ENCODE results near the gene WDR70.

WDR70 gene

DNA sequence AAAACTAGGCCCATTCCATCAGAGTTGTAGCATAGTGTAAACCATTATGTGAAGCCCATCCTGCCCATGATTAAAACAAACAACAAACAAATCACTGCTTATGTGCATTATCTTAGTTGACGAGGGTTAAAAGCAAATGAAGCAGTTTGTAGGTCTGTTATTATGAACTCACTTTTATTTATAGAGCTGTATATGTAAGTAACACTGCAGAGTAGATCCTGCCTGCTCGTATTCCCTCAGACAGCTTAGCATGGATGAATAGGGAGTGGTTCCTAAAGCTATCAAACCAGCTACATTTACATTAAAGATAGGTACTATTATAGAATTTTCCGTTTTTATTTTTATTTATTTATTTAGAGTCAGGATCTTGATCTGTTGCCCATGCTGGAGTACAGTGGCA lies 348.1 kb downstream of the WDR70 start:
- no peak for DNase-seq

DNA sequence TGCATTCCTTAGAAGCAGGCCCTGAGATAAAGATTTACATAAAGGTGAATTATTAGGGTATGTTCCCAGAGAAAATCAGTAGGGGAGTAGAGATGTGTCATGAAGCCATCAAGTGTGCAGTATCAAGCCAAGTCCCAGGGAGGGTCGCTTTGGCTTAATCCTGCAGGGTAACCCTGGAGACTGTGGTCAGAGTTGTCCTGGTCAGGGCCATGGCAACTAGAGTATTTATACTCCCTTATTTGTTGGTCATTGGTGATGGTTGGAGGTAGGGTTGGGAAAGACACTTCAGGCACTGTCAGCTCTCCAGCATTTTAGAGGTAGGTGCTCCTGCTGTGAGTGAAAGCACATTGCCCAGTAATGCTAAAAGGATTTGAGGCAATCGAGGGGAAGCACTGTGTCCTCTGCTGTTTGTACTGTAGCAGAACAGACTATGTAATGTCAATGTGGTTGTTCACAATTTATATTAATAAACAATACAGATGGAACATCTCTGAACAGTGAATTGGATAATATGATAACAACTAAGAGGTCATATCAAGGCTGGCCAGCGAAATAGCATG lies 351.9 kb downstream of the WDR70 start:
- DNase-seq: no peak

DNA sequence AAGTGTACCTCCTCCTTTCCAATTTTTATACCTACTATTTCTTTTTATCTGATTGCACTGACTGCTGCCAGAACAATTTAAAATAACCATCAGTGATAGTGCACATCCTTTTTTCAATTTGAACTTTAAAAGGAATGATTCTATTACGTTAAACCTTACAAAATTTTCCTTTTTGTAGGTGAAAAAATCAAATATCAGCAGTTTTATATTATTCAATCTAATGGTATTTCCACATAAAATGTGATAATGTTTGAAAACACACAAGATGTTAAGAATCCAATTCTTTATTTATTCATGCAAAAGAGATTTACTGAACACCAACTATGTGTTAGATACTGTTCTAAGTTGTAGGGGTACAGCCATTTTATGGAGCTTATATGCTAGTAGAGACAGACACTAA lies 355.0 kb downstream of the WDR70 start:
- DNase-seq: no peak

DNA sequence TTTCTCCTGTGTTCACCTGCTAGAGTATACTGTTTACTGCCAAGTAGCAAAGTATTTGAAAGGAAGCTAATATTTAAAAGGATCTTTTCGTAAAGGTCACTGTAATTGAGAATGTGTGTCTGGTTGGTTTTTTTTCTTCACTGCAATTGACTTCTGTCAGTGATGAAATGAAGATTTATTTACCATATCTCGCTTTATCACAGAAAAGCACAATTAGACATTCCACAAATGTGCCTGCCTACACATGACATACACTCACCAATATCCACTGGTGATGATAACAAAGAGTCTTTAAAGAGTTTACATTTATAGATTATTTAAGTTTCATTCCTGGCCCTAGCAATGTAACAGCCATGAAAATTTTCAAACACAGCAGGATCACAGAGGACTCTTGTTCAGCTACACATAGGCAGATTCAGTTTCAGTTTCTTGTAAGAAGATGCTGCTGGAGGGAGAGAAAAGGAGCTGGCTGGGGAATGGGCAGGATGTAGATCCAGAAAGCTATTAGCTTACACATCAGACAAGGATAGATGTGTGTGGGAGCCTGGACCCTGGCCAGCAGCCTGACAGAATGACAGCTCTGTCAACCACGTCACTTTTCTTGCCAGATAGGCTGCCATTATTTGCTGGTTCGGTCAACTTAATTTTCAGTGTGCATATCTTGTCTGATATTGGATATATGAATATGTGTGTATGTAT lies 356.7 kb downstream of the WDR70 start:
- DNase-seq: no peak

DNA sequence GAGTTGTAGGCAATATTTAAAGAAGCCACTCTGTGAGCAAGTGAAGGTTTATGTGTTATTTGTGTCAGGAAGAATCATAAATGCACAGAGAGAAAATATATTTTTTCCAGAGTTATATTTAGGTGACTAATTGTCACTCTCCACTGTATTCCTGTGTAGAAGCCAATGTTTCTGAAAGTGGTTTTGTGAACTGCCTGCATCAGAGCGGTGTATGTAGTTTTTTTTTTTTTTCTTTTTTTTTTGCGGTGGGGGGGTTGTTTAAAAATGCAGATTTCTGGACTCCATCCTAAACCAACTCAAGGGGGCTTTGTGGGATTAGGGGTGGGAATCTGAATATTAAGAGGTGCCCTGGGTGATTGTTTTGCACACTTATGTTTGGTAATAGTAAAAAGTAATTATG lies 357.3 kb downstream of the WDR70 start:
- no peak for DNase-seq

DNA sequence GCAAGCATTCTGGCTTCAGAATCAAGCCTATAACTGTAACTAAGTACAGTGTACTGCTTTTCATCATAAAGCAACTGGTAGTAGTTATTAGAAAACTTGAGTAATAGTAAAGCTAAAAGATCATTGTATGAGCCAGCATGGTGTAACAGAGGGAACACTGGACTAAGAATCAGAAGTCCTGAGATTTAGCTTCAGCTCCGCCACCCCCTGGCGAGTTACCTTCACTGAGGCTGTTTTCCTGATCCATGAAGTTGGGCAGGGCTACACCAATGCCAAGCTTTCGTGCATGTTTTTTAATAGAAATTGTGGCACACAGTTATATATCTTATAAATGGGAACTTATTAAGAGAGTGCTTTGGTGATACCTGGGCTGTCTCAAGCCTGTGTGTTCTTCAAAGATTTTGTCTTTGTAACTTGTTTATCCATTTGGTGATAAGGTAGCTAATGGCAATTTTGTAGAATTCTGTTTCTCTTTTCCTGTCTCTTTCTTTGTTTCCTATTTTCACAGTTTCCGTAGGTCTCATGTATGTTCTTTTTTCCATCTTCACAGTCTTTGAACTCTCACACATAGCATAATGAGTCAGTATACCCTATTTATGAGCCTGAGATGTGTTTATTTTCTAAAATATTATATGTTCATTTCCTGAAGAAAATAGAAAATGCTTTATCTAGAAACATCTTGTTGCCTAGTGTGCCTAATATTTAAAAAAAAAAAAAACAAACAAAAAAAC lies 358.4 kb downstream of the WDR70 start:
- no peak for DNase-seq

DNA sequence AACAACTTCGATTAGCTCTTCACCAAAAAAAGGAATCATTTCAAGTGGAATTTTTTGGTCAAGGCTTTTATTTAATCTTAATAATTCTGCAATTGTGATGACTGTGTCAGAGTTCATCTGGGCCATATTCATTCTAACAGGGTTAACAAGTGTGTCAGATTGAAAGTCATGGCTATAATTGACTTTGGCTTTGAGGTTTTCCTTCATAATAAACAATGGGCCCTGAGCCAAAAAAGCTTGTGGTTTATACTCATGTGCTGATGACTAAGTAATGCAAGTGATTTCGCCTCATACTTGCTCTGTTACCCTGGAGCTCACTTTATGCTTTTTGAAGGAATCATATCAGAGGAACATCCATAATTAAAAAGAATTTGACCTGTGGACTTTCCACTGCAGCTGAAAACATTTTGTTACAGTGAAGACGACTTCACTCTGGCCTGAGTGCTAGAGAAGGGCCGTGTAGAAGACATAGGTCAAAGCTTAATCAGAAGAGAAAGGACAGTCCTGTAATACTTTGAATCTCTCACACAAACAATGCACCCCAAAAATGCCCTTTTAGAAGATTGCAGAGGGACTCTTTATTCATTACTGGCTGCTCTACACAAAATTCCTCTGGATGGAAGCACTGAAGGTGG lies 359.1 kb downstream of the WDR70 start:
- DNase-seq: no peak

DNA sequence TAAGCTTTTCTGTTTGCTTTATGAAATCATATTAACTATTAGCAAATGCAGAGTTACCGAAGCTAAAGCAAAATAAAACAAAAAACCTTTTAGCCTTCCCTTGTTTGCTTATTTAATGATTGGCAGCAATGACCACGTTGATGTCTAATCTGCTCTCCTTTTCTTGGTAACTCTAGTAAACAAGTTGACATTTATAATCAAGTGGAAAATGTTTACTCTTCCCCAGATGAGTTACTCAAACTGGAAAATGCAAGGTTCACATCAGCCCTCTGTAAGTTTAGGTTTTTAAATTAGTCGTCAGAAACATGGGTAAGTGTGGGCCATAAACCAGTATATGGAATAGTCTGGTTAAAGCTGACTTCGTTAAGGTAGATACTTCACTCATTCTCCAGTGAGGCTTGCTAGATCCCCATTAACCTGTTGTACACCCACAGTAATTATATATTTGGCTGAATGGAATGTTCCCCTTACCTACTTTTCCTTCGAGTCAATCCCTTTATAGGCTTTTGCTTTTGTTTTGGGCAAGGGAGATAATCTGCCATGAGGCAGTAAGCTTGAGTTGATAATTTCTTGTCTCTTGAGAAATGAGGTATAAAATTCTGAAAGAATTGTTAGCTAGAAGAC lies 359.9 kb downstream of the WDR70 start:
- DNase-seq: no peak

DNA sequence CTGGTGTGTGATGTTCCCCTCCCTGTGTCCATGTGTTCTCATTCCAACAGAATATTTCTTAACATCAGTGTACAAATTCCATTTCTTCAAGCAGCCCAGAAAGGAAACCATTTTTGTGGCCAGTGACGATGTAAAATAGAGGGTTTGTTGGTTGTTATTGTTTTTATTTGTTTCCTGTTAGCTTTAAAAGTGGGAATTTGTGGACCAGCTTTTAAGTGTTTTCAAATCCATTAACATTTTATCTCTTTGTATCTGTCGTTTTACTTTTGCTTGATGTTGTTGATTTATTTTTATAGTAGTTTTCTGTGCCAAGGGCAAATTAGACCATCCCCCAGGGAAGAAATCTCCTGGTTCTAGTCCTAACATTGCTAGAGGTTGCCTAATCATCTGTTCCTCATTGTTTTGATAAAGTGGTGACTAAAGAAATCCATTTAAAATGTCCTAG lies 360.7 kb downstream of the WDR70 start:
- no peak for DNase-seq

DNA sequence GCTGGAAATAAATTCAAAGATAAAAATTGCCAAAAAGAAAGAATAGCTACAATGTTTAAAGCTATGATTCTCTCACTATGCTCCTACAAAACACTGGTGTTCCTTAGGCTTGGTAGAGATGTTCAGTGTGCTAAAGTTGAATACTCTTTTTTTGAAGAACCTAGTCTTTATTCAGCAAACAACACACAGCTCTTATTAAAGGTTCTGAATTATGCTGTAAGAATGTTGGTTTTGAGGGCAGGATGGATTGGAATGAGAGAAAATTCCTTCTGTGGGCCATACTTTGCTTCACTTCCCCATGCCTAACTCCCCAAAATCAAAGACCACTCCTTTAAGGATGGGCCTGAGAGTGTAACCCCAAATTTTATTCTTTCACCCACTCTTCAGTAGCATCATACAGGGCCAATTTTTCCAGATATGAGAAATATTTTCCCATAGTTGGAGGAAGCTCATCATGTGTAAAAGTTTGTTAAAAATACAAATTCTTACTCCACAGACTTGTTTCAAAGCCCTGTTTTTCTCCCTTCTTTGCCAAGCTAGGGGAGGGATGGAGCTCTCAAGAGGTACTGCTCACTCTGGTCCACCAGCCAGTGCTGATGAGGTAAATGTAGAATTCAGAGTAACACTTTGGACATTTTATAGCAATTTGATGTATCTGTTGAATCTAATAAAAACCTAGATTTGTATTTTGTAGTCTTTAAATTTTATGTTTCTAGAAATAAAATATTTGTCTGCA lies 361.4 kb downstream of the WDR70 start:
- no peak for DNase-seq

DNA sequence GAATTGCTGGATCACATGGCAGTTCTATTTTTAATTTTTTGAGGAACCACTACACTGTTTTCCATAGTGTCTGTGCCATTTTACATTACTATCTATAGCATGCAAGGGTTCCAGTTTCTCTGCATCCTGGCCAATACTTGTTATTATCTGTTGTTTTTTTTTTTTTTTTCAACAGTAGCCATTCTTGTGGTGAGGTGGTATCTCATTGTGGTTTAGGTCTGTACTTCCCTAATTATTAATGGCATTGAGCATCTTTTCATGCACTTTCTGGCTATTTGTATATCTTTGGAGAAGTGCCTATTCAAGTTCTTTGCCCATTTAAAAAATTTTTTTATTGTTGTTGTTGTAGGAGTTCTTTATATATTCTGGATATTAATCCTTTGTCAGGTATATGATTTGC lies 363.0 kb downstream of the WDR70 start:
- no peak for DNase-seq

DNA sequence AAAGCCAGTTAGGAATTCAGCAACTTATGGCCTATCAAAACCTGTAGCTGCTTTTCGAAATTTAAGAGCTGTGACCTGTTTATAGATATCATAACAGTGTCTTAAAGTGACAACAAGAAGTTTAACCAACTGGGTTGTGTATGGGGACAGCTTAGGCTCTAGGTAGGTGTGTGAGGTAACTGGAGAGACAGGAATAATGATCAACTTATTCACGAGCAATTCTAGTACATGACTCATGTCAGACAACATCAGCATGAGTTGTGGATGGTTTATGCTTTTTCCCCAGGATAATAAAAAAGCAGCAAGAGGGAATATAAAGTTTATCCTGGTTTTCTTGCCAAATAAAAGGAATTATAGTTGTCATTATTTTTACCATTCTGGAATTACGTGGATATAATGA lies 372.1 kb downstream of the WDR70 start:
- no peak for DNase-seq

DNA sequence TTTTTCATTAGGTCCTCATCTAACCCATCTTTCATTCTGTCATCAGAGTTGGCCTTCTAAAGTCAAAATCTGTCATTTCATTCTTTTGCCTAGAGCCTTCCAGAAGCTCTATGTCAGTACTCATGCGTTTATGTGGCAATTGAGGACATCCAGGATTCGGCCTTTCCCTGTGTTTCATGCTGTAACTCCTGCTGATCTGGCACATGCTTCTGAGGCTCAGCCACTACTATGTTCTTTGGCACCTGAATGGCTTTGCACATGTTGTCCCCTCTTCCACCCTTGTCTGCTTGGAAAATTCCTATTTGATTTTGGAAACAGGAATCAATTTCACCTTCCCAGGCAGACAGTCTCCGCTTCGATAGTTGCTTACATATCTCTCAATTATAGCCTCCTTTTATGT lies 375.9 kb downstream of the WDR70 start:
- DNase-seq: no peak

DNA sequence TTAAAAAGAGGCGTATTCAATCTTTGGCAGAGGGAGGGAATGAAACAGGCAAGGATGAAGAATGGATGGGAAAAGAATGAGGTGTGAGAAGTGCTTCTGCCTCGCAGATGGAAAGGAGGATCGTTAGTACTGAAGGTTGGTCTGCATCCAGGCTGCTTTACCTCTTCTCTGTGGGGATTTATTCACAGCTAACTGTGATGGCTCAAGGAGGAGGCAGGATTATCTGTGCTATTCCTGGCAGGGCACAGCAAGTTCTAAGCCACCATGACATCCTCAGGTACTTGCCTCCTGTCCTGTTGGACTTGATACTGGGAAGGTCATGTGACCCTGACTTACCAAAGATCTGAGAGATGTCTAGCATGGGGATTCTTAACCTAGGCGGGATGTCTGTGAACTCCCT lies 376.5 kb downstream of the WDR70 start:
- DNase-seq: no peak

DNA sequence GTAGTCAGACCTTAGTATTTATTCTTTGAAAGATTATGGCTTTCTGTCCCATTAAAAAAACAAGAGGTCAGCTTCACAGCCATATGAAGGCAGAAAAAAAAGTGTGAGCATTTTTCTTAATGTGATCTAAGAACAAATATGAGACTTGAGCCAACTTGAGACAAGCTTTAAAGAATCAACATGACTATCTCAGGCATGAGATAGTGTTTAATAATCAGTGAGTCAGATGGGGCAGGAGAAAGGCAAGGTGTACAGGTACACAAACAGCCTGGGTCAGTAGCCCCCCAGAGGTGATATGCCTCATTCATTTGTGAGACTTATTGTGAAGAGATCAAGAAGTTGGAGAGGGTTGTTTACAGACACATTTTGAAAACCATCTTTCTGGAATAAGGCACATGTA lies 377.1 kb downstream of the WDR70 start:
- no peak for DNase-seq

DNA sequence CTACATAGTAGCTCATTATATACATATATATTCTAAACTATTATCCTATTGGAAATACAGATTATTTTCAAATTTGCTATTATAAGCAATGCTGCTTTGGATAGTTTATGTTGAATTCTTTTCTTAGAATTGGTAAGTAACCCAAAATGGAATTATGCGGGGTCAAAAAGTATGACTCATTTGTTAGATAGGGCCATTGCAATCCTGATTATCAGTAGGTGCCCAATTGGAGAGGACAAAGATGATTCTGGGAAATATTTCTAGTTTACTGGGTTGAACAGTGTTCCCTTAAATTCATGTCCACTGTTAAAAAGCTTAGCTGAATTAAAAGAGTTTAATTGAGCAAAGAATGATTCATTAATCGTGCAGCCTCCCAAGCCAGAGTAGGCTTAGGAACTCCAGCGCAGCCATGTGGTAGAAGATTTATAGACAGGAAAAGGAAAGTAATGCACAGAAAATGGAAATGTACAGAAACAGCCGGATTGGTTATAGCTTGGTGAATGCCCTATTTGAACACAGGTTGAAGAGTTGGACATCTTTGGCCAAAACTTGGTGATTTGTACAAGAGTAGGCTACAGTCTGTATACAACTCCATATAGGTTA lies 379.0 kb downstream of the WDR70 start:
- no peak for DNase-seq

DNA sequence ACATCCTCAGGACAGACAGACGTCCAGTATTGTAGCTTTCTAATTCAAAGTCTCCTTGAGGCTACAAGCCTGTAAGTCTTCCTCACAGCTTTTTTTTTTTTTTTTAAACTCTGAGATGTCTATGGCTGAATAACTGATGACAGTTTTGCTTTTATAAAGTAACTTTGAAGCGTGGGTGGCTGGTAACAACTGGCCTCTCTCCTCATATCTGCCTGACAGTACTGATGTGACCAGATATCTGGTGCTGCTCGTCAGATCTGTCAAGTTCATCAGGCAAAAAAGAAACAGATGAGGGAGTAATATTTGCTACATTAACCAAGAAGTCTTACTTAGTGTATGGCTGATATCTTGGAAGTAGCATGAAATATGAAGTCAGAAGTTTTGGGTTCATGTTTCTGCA lies 388.1 kb downstream of the WDR70 start:
- DNase-seq: no peak

DNA sequence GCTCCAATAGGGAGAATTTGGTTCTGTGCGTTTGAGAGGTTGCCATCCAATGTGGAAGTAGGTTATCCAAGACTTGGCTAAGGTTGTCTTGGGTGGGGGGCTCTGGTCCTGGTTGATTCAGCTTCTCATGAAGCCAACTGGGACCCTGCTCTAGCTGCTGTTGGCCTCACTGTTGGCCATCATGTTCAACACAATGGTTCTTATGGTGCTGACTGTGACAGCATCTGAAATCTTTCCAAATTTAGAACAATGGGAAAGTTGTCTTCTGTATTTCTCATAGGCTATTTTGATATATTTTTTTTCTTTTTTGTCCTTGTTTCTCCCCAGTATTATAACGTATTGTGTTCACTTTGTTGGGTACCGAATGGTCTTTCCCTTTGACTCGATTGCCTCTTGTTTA lies 388.8 kb downstream of the WDR70 start:
- no peak for DNase-seq

DNA sequence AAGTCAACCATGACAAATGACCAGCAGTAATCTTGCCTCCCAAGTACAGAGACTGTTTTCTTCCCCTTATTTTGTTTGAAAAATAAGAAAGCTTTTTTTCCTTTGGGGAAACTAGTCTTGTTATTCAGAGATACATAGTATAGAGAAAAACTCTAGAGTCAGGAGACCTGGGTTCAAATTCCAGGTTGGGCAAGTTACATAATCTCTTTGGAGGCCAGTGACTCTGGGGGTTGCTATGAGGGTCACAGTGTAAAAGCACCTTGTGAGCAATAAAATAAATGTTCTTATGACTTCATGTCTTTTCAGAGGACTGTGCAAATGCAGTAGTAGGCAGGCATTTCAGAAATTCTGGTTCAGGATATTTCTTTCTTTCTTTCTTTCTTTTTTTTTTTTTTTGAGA lies 389.3 kb downstream of the WDR70 start:
- no peak for DNase-seq

DNA sequence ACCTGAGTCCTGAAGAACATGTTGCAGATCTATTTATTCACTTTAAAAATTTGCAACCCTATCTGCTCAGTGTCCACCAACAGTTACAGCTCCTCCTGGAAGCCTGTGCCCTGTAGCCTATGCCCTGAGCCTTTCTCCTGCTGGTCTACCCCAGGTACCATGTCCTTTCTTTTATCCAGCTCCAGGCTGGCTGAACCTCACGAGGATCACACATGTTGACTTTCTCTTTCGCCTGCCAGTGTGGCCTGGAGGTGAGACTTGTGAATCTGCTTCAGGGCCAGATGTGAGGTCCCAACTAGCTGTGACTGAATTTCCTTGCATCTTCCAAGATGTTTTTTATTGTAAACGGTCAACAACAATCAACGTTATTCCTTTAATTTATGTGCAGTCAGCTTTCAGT lies 390.0 kb downstream of the WDR70 start:
- DNase-seq: no peak

DNA sequence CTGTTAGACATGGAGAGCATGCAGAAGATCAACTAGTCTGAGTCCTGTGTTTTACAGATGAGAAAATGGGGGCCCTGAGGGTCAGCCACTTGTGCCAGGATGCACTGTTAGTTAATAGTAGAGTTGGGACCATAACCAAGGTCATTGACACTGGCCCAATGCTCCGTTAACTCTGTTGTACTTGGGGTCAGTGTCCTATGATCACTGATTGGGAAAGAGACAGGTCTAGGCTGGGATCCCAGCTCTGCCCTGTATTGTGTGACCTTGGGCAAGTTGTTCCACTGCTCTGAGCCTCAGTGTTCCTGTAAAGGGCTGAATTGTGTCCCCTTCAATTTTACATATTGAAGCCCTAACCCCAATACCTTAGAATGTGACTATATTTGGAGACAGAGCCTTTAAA lies 390.7 kb downstream of the WDR70 start:
- DNase-seq: no peak

DNA sequence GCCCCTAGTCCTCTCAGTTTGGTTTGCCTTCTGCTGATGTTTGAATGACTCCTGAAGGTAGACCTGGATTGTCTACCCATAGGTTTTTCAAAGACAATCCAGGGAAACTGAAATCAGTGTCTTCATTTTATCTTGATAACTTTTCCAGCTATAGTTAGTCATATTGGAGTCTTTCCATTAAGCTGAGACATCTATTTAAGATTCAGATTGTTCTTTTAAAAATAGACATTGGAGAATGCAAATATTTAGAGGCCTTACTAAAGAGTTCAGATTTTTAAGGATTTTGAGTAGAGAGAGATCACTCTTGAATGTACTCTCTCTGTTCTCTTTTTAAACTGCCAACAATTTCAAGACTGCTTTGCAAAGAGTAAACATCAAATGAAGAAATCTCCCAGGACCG lies 391.7 kb downstream of the WDR70 start:
- no peak for DNase-seq

Measured in COR-L47 (cell line).